Psoas muscle (tissue), 8 donors: ENCODE measurements around the gene FRS3. TPM values are rescaled to one million over a fixed set of nuclear protein-coding genes. Genes with fewer than 3 reads are reported as not detected.

Experiments
- ATAC-seq, 4 donors: fragments of 200-7000 bp; cut with Tn5 transposase; one replicate each; pipeline ENCODE4 v1.9.1; 2020; ENCODE audit warnings: moderate library complexity in 3 of 4, mild to moderate bottlenecking in 2 of 4
- DNase-seq, 2 donors: peaks; one replicate each; pipeline ENCODE4 v3.0.0-alpha.2; 2020
- H3K27ac ChIP-seq: fragments of 200-600 bp; one replicate; pipeline ENCODE4 v1.8.0; 2022
- H3K27me3 ChIP-seq, 3 donors: fragments of 200-600 bp in 1 of 3; one replicate each; pipeline versions ENCODE4 v1.6.1 to v1.8.0; 2013 to 2022; ENCODE audit warnings: low read length in 2 of 3, mild to moderate bottlenecking in 2 of 3, moderate library complexity in 1 of 3; ENCODE audit not compliant: insufficient read depth in 3 of 3
- H3K36me3 ChIP-seq, 2 donors: fragments of 200-600 bp in 1 of 2; one replicate each; pipeline versions ENCODE4 v1.6.1 to v1.8.0; 2013 to 2022; ENCODE audit warnings: low read depth in 1 of 2, mild to moderate bottlenecking in 1 of 2, moderate library complexity in 1 of 2; ENCODE audit not compliant: insufficient read depth in 1 of 2
- H3K4me1 ChIP-seq: fragments of 200-600 bp; one replicate; pipeline ENCODE4 v1.8.0; 2022
- H3K4me3 ChIP-seq: fragments of 200-600 bp; one replicate; pipeline ENCODE4 v1.8.0; 2022; ENCODE audit warnings: mild to moderate bottlenecking
- H3K9me3 ChIP-seq: fragments of 200-600 bp; one replicate; pipeline ENCODE4 v1.8.0; 2022
- WGBS, 3 donors: extraction: QIAGEN DNeasy Blood & Tissue Kit; methylation state at CpG; one replicate each; pipeline versions ENCODE4 v1.1.6 to v1.1.7; 2013; 5-methylcytosine and 5-hydroxymethylcytosine counted together
- intact Hi-C, 2 donors: fragments of 100-400 bp; cut with DNase I; formaldehyde crosslinking; loops; one replicate each; pipeline versions ENCODE4 v1.11.0 to v1.14.2; 2022
- polyA plus RNA-seq, 3 donors: library from polyadenylated mRNA; stranded (reverse); fragments of 200-250 nt; gene quantifications; one replicate each; pipeline ENCODE4 v1.2.3, GENCODE V29; 2013
- total RNA-seq, 4 donors: library from RNA; stranded (reverse); fragmentation: NEBNext Ultra II Directional in 2 of 4; extraction: Animal tissue kit (Norgen Biotek cat#: 25700) in 2 of 4; gene quantifications; one replicate each; pipeline versions ENCODE4 v1.2.1 to v1.2.4, GENCODE V29; 2021 to 2023
- TF ChIP-seq, protein P1 (sequence below): fragments of 200-600 bp; IDR thresholded peaks from one replicate; pipeline ENCODE4 v1.8.0; 2022; ENCODE audit warnings: antibody characterized with exemption
- donor health status: healthy with polysubstance abuse.
- donor health status: DM: no; HTN: no; CAD: no; lungs with moderate emphysema.
- donor health status: Bipolar disorder and iron deficiency.
- donor health status: healthy.
- donor health status: DM: yes; HTN: yes; CAD: no.
- donor health status: DM: no; HTN: no; CAD: no.
- donor health status: DM: no; HTN: no; CAD: no.
- donor health status: DM: yes; HTN: yes; CAD: no.

The FRS3 gene
- total and polyA plus RNA-seq, 7 donors, result 4.0 to 6.8 (median 5.4) TPM

DNA sequence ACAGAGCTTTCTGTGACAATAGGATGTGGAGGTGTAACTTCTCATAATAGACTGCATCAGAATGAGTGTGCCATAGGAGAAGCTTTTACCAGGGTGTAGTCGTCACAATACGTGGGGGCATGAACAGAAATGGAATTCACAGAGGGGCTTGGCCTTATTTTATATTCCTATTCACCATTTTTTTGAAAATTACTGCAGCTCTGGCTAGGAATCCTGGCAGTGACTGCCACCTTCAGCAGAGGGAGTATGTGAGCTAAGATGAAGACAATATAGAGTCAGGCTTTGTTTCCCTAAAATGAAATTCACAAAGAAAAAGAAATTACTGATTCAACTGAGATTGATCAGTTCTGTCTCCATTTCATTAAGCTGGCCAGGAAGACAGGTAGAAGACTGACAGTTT lies 21.7 kb upstream of the FRS3 start:
- DNase-seq, result no peak
- no peak overlapping the region for H3K4me3 ChIP-seq
- WGBS, 3 donors, result 75 to 86% (median 80%) methylated on average over 2 of the region's 2 CpGs
- peaks cover 0 to 61% of the 10 kb centered on the region in 2 donors for H3K36me3 ChIP-seq
- H3K4me1 ChIP-seq, result no peaks in the 10 kb centered on the region
- ATAC-seq, result no peak
- no peaks in the 10 kb centered on the region for H3K9me3 ChIP-seq
- H3K27me3 ChIP-seq, result no peaks in the 10 kb centered on the region
- intact Hi-C loops, result no loop called here
- TF ChIP-seq, protein P1, sequence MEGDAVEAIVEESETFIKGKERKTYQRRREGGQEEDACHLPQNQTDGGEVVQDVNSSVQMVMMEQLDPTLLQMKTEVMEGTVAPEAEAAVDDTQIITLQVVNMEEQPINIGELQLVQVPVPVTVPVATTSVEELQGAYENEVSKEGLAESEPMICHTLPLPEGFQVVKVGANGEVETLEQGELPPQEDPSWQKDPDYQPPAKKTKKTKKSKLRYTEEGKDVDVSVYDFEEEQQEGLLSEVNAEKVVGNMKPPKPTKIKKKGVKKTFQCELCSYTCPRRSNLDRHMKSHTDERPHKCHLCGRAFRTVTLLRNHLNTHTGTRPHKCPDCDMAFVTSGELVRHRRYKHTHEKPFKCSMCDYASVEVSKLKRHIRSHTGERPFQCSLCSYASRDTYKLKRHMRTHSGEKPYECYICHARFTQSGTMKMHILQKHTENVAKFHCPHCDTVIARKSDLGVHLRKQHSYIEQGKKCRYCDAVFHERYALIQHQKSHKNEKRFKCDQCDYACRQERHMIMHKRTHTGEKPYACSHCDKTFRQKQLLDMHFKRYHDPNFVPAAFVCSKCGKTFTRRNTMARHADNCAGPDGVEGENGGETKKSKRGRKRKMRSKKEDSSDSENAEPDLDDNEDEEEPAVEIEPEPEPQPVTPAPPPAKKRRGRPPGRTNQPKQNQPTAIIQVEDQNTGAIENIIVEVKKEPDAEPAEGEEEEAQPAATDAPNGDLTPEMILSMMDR, result no peak
- no peak overlapping the region for H3K27ac ChIP-seq

DNA sequence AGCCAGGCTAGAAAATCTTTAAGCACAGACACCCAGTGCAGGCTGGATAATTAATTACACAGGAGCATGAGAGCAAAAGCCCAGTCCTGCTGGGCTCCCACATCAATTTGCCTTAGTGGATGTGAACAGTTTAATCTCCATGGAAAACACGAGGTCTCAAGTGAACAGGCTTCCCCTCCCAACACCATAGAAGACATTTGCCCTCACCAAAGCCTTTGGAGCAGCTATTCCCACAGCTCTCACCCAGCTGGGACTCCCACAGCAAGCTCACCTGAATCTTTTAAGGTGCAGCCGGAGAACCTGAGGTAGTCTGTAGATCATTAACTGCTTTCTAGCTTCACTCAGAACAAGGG lies 19.8 kb upstream of the FRS3 start:
- Histone ChIP-seq H3K4me1 (no peaks in the 10 kb centered on the region), H3K4me3 (no peak overlapping the region), H3K36me3 (peaks cover 0 to 66% of the 10 kb centered on the region in 2 donors), H3K27ac (no peak overlapping the region), H3K27me3 (no peaks in the 10 kb centered on the region), H3K9me3 (no peaks in the 10 kb centered on the region)
- 67 to 69% (median 69%) methylated on average over 2 of the region's 2 CpGs for WGBS, 3 donors
- DNase-seq (no peak), ATAC-seq (no peak)
- TF ChIP-seq, protein P1, result no peak
- intact Hi-C loops, result loop anchor here in 1 of 2 donors (10.0 kb wide), 1 partner anchor 45 kb away; no protein-coding TSS in a partner anchor

DNA sequence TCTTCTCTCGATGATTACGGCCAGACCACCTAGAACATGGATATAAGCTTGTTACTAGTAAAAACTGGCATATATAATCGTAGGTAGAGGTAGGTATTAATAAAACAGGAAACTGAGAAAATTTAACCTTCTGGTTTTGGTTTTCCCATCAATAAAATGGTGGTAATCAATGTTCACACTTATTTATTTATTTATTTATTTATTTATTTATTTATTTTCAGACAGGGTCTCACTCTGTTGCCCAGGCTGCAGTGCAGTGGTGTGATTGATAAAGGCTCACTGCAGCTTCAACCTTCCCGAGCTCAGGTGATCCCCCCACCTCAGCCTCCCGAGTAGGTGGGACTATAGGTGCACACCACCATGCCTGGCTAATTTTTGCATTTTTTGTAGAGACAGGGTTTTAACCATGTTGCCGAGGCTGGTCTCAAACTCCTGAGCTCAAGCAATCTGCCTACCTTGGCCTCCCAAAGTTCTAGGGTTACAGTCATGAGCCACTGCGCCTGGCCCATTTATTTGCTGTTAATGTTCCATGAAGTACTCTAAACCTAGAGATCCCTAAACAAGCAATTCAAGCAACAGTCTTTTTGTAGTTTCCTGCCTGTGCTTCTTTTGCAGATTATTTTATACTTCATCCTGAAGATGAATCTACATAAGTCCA lies 19.3 kb upstream of the FRS3 start:
- TF ChIP-seq, protein P1, result no peak
- Histone ChIP-seq H3K4me1 (no peaks in the 10 kb centered on the region), H3K4me3 (no peak overlapping the region), H3K27ac (no peak overlapping the region), H3K36me3 (peaks cover 0 to 69% of the 10 kb centered on the region in 2 donors), H3K9me3 (no peaks in the 10 kb centered on the region), H3K27me3 (no peaks in the 10 kb centered on the region)
- ATAC-seq (no peak), DNase-seq (no peak)
- 85 to 93% (median 88%) methylated on average over 7 of the region's 7 CpGs for WGBS, 3 donors
- intact Hi-C loops, result loop anchor here in 1 of 2 donors (10.0 kb wide), 1 partner anchor 46 kb away; no protein-coding TSS in a partner anchor

DNA sequence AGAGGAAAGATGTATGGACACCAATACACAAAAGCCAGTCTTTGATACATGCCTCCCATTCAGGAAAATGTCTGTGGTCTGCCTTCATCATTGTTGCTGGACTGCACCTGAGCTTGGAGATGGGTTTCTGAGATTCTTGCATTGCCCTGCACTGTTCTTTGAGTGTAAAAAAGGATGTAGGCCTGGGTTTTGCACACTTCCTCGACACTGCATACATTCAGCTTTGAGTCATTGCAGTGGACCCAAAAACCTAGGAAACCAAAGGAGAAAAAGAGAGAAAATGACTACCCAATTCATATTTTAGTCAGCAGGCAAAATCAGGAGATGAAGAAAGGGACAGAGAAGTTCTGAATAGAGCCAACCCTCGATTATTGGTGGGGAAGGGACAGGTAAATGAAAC lies 16.8 kb upstream of the FRS3 start:
- TF ChIP-seq, protein P1, result no peak
- Histone ChIP-seq H3K9me3 (no peaks in the 10 kb centered on the region), H3K4me3 (no peak overlapping the region), H3K4me1 (no peaks in the 10 kb centered on the region), H3K27ac (no peak overlapping the region), H3K27me3 (no peaks in the 10 kb centered on the region), H3K36me3 (peaks cover 0 to 95% of the 10 kb centered on the region in 2 donors)
- 87 to 93% (median 90%) methylated on average over 2 of the region's 2 CpGs for WGBS, 3 donors
- DNase-seq (no peak), ATAC-seq (no peak)
- intact Hi-C loops, result loop anchor here in 1 of 2 donors (10.0 kb wide), 1 partner anchor 48 kb away; no protein-coding TSS in a partner anchor

DNA sequence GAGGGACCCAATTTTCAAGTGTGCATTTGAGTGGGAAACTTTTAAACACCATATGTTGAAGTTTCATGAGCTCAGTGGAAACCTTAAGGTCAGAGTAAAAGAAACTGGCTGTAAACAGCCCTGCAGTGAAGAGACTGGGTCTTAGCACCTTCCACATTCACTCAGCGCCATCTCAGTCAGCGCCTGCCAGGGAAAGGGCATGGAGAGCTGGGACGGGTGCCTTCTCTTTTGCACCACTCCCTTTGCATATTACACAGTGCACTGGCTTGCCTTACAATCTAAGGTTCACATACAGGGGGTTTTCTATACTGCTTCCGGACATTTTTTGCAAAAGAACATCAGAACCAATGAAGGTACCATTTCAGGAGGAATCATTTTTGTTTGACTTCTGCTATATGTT lies 12.3 kb upstream of the FRS3 start:
- H3K27ac ChIP-seq, result no peak overlapping the region
- H3K4me1 ChIP-seq, result peaks cover 22% of the 10 kb centered on the region
- intact Hi-C loops, result loop anchor here in 1 of 2 donors (10.0 kb wide), 1 partner anchor 53 kb away; no protein-coding TSS in a partner anchor
- H3K27me3 ChIP-seq, result no peaks in the 10 kb centered on the region
- 56 to 71% (median 65%) methylated on average over 4 of the region's 4 CpGs for WGBS, 3 donors
- ATAC-seq, result no peak
- peaks cover 7 to 82% of the 10 kb centered on the region in 2 donors for H3K36me3 ChIP-seq
- H3K9me3 ChIP-seq, result no peaks in the 10 kb centered on the region
- H3K4me3 ChIP-seq, result no peak overlapping the region
- TF ChIP-seq, protein P1, result no peak
- DNase-seq, result no peak
